ENCODE results near the gene KIF17. TPM values are rescaled to one million over a fixed set of nuclear protein-coding genes. Genes with fewer than 3 reads are reported as not detected.

KIF17 gene
- total and polyA plus RNA-seq, 4 donors = 4.1 to 9.6 (median 5.9) TPM

- ATAC-seq (ENCODE audit: insufficient read depth, low FRiP score) (no peak), DNase-seq (no peak)
- no peak overlapping the region for H3K27ac ChIP-seq (ENCODE audit: low read depth in 1 of 2, low read length in 1 of 2)
- TF ChIP-seq, protein P1, sequence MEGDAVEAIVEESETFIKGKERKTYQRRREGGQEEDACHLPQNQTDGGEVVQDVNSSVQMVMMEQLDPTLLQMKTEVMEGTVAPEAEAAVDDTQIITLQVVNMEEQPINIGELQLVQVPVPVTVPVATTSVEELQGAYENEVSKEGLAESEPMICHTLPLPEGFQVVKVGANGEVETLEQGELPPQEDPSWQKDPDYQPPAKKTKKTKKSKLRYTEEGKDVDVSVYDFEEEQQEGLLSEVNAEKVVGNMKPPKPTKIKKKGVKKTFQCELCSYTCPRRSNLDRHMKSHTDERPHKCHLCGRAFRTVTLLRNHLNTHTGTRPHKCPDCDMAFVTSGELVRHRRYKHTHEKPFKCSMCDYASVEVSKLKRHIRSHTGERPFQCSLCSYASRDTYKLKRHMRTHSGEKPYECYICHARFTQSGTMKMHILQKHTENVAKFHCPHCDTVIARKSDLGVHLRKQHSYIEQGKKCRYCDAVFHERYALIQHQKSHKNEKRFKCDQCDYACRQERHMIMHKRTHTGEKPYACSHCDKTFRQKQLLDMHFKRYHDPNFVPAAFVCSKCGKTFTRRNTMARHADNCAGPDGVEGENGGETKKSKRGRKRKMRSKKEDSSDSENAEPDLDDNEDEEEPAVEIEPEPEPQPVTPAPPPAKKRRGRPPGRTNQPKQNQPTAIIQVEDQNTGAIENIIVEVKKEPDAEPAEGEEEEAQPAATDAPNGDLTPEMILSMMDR (IDR thresholded peaks at IDR 0.05; ENCODE audit: control extremely low read depth, extremely low read depth) = no peak
- 96 to 97% methylated on average over 41 of the region's 41 CpGs for WGBS, 2 donors
- no peaks in the 10 kb centered on the region for H3K4me1 ChIP-seq (ENCODE audit: control insufficient read depth in 5 of 5, insufficient read depth in 5 of 5, low read length in 5 of 5)
- H3K36me3 ChIP-seq (ENCODE audit: control insufficient read depth in 4 of 4, insufficient read depth in 4 of 4, low read length in 4 of 4) = no peaks in the 10 kb centered on the region
- H3K9ac ChIP-seq (ENCODE audit: insufficient read depth in 1 of 2, low read length in 2 of 2) = no peak overlapping the region
- no peaks in the 10 kb centered on the region for H3K9me3 ChIP-seq (ENCODE audit: control insufficient read depth in 4 of 4, insufficient read depth in 3 of 4, low read length in 3 of 4)
- no peaks in the 10 kb centered on the region for H3K27me3 ChIP-seq (ENCODE audit: control insufficient read depth in 3 of 3, insufficient read depth in 3 of 3, low read length in 2 of 3)
- H3K4me3 ChIP-seq = no peak overlapping the region
These were observed 13.2 kb downstream of the KIF17 start for GRCh38 chr1:20704390-20705202.

DNA sequence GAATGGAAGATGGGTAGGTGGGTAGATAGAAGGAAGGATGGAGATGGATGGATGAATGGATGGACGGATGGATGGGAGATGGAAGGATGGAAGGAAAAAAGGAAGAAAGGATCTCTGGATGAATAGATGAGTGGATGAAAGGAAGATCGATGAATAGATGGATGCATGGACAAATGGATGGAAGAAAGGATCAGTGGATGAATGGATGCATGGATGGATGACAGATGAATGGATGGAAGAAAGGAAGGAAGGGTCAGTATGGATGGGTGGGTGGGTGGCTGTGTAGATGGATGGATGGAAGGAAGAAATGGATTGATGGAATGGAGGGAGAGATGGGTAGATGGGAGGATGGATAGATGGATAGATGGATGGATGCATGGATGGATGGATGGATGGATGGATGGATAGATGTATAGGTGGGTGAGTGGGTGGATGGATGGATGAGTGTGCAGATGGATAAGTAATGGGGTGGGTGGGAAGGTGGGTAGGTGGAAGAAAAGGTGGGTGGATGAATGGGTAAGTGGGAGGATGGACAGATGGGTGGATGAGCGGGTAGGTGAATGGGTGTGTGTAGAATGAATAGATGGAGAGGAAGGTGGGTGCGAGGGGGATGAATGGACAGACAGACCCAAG is 14.6 kb downstream of the KIF17 start:
- DNase-seq (no peak), ATAC-seq (ENCODE audit: insufficient read depth, low FRiP score) (no peak)
- Histone ChIP-seq H3K4me1 (ENCODE audit: control insufficient read depth in 5 of 5, insufficient read depth in 5 of 5, low read length in 5 of 5) (no peaks in the 10 kb centered on the region), H3K9ac (ENCODE audit: insufficient read depth in 1 of 2, low read length in 2 of 2) (no peak overlapping the region), H3K27ac (ENCODE audit: low read depth in 1 of 2, low read length in 1 of 2) (no peak overlapping the region), H3K36me3 (ENCODE audit: control insufficient read depth in 4 of 4, insufficient read depth in 4 of 4, low read length in 4 of 4) (no peaks in the 10 kb centered on the region), H3K27me3 (ENCODE audit: control insufficient read depth in 3 of 3, insufficient read depth in 3 of 3, low read length in 2 of 3) (no peaks in the 10 kb centered on the region), H3K4me3 (no peak overlapping the region), H3K9me3 (ENCODE audit: control insufficient read depth in 4 of 4, insufficient read depth in 3 of 4, low read length in 3 of 4) (no peaks in the 10 kb centered on the region)
- TF ChIP-seq, protein P1 (IDR thresholded peaks at IDR 0.05; ENCODE audit: control extremely low read depth, extremely low read depth) = no peak
- 85 to 96% methylated on average over 4 of the region's 4 CpGs for WGBS, 2 donors

GRCh38 chr1:20702416-20702815 is 15.4 kb downstream of the KIF17 start:
- H3K36me3 ChIP-seq (ENCODE audit: control insufficient read depth in 4 of 4, insufficient read depth in 4 of 4, low read length in 4 of 4) = no peaks in the 10 kb centered on the region
- 85 to 96% methylated on average over 1 of the region's 1 CpG for WGBS, 2 donors
- no peak overlapping the region for H3K9ac ChIP-seq (ENCODE audit: insufficient read depth in 1 of 2, low read length in 2 of 2)
- DNase-seq (no peak), ATAC-seq (ENCODE audit: insufficient read depth, low FRiP score) (no peak)
- H3K9me3 ChIP-seq (ENCODE audit: control insufficient read depth in 4 of 4, insufficient read depth in 3 of 4, low read length in 3 of 4) = no peaks in the 10 kb centered on the region
- no peak overlapping the region for H3K27ac ChIP-seq (ENCODE audit: low read depth in 1 of 2, low read length in 1 of 2)
- H3K4me1 ChIP-seq (ENCODE audit: control insufficient read depth in 5 of 5, insufficient read depth in 5 of 5, low read length in 5 of 5) = no peaks in the 10 kb centered on the region
- H3K4me3 ChIP-seq = no peak overlapping the region
- no peaks in the 10 kb centered on the region for H3K27me3 ChIP-seq (ENCODE audit: control insufficient read depth in 3 of 3, insufficient read depth in 3 of 3, low read length in 2 of 3)
- TF ChIP-seq, protein P1 (IDR thresholded peaks at IDR 0.05; ENCODE audit: control extremely low read depth, extremely low read depth) = no peak

Measured in lung (tissue), 12 donors.